H1 (cell line): ENCODE data around the gene TPSG1. TPM values are rescaled to one million over a fixed set of nuclear protein-coding genes. Genes with fewer than 3 reads are reported as not detected.
A peak's percentile ranks its signal among the peaks of the same experiment; 100 is the strongest.

Source experiments
- CTCF ChIA-PET: fragments of 300-600 bp; sonication (Branson Sonifier 250); formaldehyde crosslinking; loops from one replicate; lab custom pipeline; 2021; ENCODE audit not compliant: partially characterized antibody; lab: Charles Lee
- POLR2A ChIA-PET: fragments of 300-600 bp; sonication (Branson Sonifier 250); formaldehyde crosslinking; loops from one replicate; lab custom pipeline; 2021; ENCODE audit warnings: inconsistent platforms; ENCODE audit not compliant: partially characterized antibody; lab: Charles Lee
- DNase-seq, 2 experiments: peaks; one replicate each; pipeline versions ENCODE4 v3.0.0 to v3.0.0-alpha.2; 2010 to 2022; ENCODE audit warnings: low spot score in 2 of 2, low read depth in 1 of 2, mixed read lengths in 1 of 2
- FAIRE-seq: peaks from 2 replicates; lab custom pipeline; 2011; peaks lifted over from hg19 to GRCh38; lab: Jason Lieb, UNC
- H2AFZ ChIP-seq: 2 replicates; pipeline ENCODE4 v1.8.1; 2012; ENCODE audit warnings: low read length, inconsistent platforms
- H2AK5ac ChIP-seq: 2 replicates; pipeline ENCODE4 v1.6.1; 2013; ENCODE audit warnings: low read depth, low read length
- H2BK120ac ChIP-seq: replicated peaks from 2 replicates; pipeline ENCODE3; 2013; ENCODE audit warnings: low read depth, low read length, inconsistent platforms
- H2BK12ac ChIP-seq: 2 replicates; pipeline ENCODE4 v1.6.1; 2013; ENCODE audit warnings: low read depth, low read length
- H2BK15ac ChIP-seq: 2 replicates; pipeline ENCODE4 v1.6.1; 2013; ENCODE audit warnings: low read length
- H2BK20ac ChIP-seq: 2 replicates; pipeline ENCODE4 v1.6.1; 2013; ENCODE audit warnings: low read length
- H2BK5ac ChIP-seq: 2 replicates; pipeline ENCODE4 v1.6.1; 2013; ENCODE audit warnings: low read depth, low read length
- H3K14ac ChIP-seq: 2 replicates; pipeline ENCODE4 v1.6.1; 2013; ENCODE audit warnings: inconsistent platforms; ENCODE audit not compliant: insufficient read length
- H3K18ac ChIP-seq: 2 replicates; pipeline ENCODE4 v1.6.1; 2013; ENCODE audit warnings: low read length; ENCODE audit errors: extremely low read depth
- H3K23ac ChIP-seq: 2 replicates; pipeline ENCODE4 v1.6.1; 2013; ENCODE audit warnings: inconsistent platforms; ENCODE audit not compliant: insufficient read length
- H3K23me2 ChIP-seq: 2 replicates; pipeline ENCODE4 v1.6.1; 2013; ENCODE audit warnings: low read depth, low read length
- H3K27ac ChIP-seq: 2 replicates; pipeline ENCODE4 v1.6.1; 2011; ENCODE audit warnings: low read depth, low read length, inconsistent platforms
- H3K27me3 ChIP-seq, 4 experiments: replicated peaks in 1 of 4; 1 replicate in 1 of 4; 2 replicates in 3 of 4; pipeline versions ENCODE4 v1.6.1 to v1.8.1; 2011 to 2013; ENCODE audit warnings: low read length in 3 of 4, mild to moderate bottlenecking in 3 of 4, inconsistent platforms in 2 of 4, mixed read lengths in 2 of 4, moderate library complexity in 1 of 4; ENCODE audit not compliant: control insufficient read depth in 3 of 4, insufficient read depth in 3 of 4; ENCODE audit errors: extremely low read depth in 1 of 4
- H3K36me3 ChIP-seq, 4 experiments: 2 replicates each; pipeline versions ENCODE4 v1.6.1 to v1.8.1; 2011 to 2013; ENCODE audit warnings: mild to moderate bottlenecking in 4 of 4, low read length in 3 of 4, moderate library complexity in 2 of 4, control low read depth in 1 of 4, inconsistent platforms in 1 of 4; ENCODE audit not compliant: insufficient read depth in 4 of 4, control insufficient read depth in 2 of 4
- H3K4ac ChIP-seq: replicated peaks from 2 replicates; pipeline ENCODE3; 2013; ENCODE audit warnings: low read length, low read depth, mixed read lengths, inconsistent platforms; ENCODE audit not compliant: insufficient read length
- H3K4me1 ChIP-seq, 4 experiments: replicated peaks in 1 of 4; 1 replicate in 1 of 4; 2 replicates in 3 of 4; pipeline versions ENCODE4 v1.6.1 to v1.8.1; 2011 to 2013; ENCODE audit warnings: low read length in 3 of 4, inconsistent platforms in 2 of 4, mixed read lengths in 1 of 4; ENCODE audit not compliant: insufficient read depth in 4 of 4, control insufficient read depth in 3 of 4
- H3K4me2 ChIP-seq, 2 experiments: 2 replicates each; pipeline versions ENCODE4 v1.6.1 to v1.8.1; 2011 to 2013; ENCODE audit warnings: low read depth in 2 of 2, low read length in 2 of 2, control low read depth in 1 of 2, inconsistent platforms in 1 of 2, mild to moderate bottlenecking in 1 of 2; ENCODE audit not compliant: insufficient read depth in 1 of 2
- H3K4me3 ChIP-seq, 4 experiments: fragments of 200-600, 300-600 bp in 1 of 4; sonication (generic), shearing (Covaris generic), sonication (Bioruptor Twin) in 1 of 4; 2 replicates each; pipeline versions ENCODE4 v1.5.1 to v1.8.1; 2011 to 2016; ENCODE audit warnings: low read length in 4 of 4, low read depth in 3 of 4, control low read depth in 2 of 4, inconsistent platforms in 2 of 4, mild to moderate bottlenecking in 2 of 4, mixed read lengths in 1 of 4, moderate library complexity in 1 of 4; ENCODE audit not compliant: insufficient read depth in 2 of 4; ENCODE audit errors: extremely low read depth in 1 of 4
- H3K56ac ChIP-seq: replicated peaks from 2 replicates; pipeline ENCODE3; 2013; ENCODE audit warnings: low read depth, mild to moderate bottlenecking, mixed read lengths, low read length, inconsistent platforms; ENCODE audit not compliant: insufficient read length
- H3K79me1 ChIP-seq: 2 replicates; pipeline ENCODE4 v1.6.1; 2013; ENCODE audit warnings: low read depth, low read length, control low read depth
- H3K79me2 ChIP-seq, 2 experiments: 2 replicates each; pipeline versions ENCODE4 v1.6.1 to v1.8.1; 2012 to 2013; ENCODE audit warnings: low read length in 2 of 2, mild to moderate bottlenecking in 2 of 2, inconsistent platforms in 1 of 2; ENCODE audit not compliant: insufficient read depth in 2 of 2, control insufficient read depth in 1 of 2
- H3K9ac ChIP-seq, 4 experiments: replicated peaks in 1 of 4; 1 replicate in 1 of 4; 2 replicates in 3 of 4; pipeline versions ENCODE4 v1.6.1 to v1.8.1; 2011 to 2013; ENCODE audit warnings: low read depth in 3 of 4, low read length in 3 of 4, control low read depth in 2 of 4, mild to moderate bottlenecking in 2 of 4, moderate library complexity in 2 of 4, inconsistent platforms in 1 of 4; ENCODE audit errors: extremely low read depth in 1 of 4
- H3K9me3 ChIP-seq, 2 experiments: 2 replicates each; pipeline versions ENCODE4 v1.6.1 to v1.8.1; 2012 to 2013; ENCODE audit warnings: mild to moderate bottlenecking in 2 of 2, moderate library complexity in 2 of 2, control low read depth in 1 of 2, inconsistent platforms in 1 of 2, low read depth in 1 of 2, low read length in 1 of 2, mixed read lengths in 1 of 2; ENCODE audit not compliant: insufficient read depth in 2 of 2
- H4K20me1 ChIP-seq, 2 experiments: replicated peaks in 1 of 2; 2 replicates each; pipeline versions ENCODE3 to v1.8.1; 2011 to 2013; ENCODE audit warnings: inconsistent platforms in 2 of 2, low read length in 2 of 2, mild to moderate bottlenecking in 1 of 2; ENCODE audit not compliant: insufficient read depth in 2 of 2, control insufficient read depth in 1 of 2
- H4K5ac ChIP-seq: 2 replicates; pipeline ENCODE4 v1.6.1; 2013; ENCODE audit warnings: low read length, low read depth, mixed read lengths, inconsistent platforms; ENCODE audit not compliant: insufficient read length
- H4K8ac ChIP-seq: 2 replicates; pipeline ENCODE4 v1.8.0; 2013; ENCODE audit warnings: mild to moderate bottlenecking, moderate library complexity, low read length, inconsistent platforms; ENCODE audit not compliant: insufficient read depth; ENCODE audit errors: extremely low read depth
- H4K91ac ChIP-seq: replicated peaks from 2 replicates; pipeline ENCODE3; 2013; ENCODE audit warnings: low read length, mixed read lengths, inconsistent platforms; ENCODE audit not compliant: insufficient read length
- KDM5A ChIP-seq: fragments of 200-600 bp; IDR thresholded peaks from 2 replicates; pipeline ENCODE4 v1.7.1; 2012; ENCODE audit warnings: mild to moderate bottlenecking, low read length, inconsistent platforms, mixed read lengths
- POLR2AphosphoS5 ChIP-seq: IDR thresholded peaks from 2 replicates; pipeline ENCODE4 v1.6.1; 2011; ENCODE audit warnings: low read depth, low read length
- RFX5 ChIP-seq: IDR thresholded peaks from 2 replicates; pipeline ENCODE4 v1.6.1; 2011; ENCODE audit warnings: low read depth, low read length, improper control_type of control experiment, borderline replicate concordance
- WGBS, 2 experiments: shearing (Covaris generic) in 1 of 2; methylation state at CpG; one replicate each; pipeline versions ENCODE4 v1.1.6 to v1.1.7; 2013 to 2015; ENCODE audit warnings: low lambda C conversion rate in 2 of 2, mixed read lengths in 2 of 2, inconsistent platforms in 1 of 2, low coverage in 1 of 2, missing lambda C conversion rate in 1 of 2; ENCODE audit not compliant: insufficient replicate concordance in 2 of 2, insufficient coverage in 1 of 2, insufficient read length in 1 of 2; ENCODE audit errors: extremely low coverage in 1 of 2, missing lambda C conversion rate in 1 of 2; 5-methylcytosine and 5-hydroxymethylcytosine counted together
- polyA plus RNA-seq, 7 experiments: library from polyadenylated mRNA; depleted of rRNA in 3 of 7; stranded (reverse) in 5 of 7; unstranded in 2 of 7; fragments of >200 nt in 5 of 7; fragments of 200-250 nt in 2 of 7; gene quantifications; 1 replicate in 5 of 7; 2 replicates in 1 of 7; 4 replicates in 1 of 7; pipeline versions ENCODE4 v1.2.1 to v1.2.3, GENCODE V29; 2011 to 2013; ENCODE audit warnings: missing spikeins in 2 of 7, mixed read lengths in 2 of 7
- total RNA-seq: library from RNA; stranded (reverse); fragmentation: NEBNext Ultra II Directional; extraction: Animal tissue kit (Norgen Biotek cat#: 25700); gene quantifications from 2 replicates; pipeline ENCODE4 v1.2.1, GENCODE V29; 2021

The TPSG1 gene
- total and polyA plus RNA-seq, 2 of the 8 experiments (the other 6 are each of a cell fraction or from before 2014, with no cell fraction given), result not detected

DNA sequence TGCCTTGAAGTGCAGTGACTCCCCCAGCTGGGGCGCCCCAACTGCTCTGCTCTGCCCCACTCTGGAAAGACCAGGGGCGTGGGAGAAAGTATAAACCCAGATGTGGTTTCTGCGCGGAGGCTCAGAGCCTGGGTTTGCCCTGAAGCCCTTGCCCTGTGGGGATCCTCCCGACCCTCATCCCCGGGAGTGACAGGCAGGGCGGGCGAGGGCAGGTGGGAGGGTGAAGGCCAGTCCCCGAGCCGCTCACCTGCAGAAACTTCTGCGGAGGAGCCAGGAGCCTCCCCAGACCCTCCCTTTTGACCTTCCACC is 34.6 kb upstream of the TPSG1 start:
- Histone ChIP-seq H3K56ac (no peak overlapping the region), H2BK15ac (no peak overlapping the region), H2BK12ac (no peak overlapping the region), H3K23me2 (peaks cover under 1% of the 10 kb centered on the region; the same call in 1 of the 2 replicates), H3K14ac (no peak overlapping the region), H3K23ac (no peak overlapping the region), H2AFZ (no peak overlapping the region), H3K9ac (no peak overlapping the region), H4K5ac (no peak overlapping the region), H3K4me2 (peak overlapping the region in 1 of 2 experiments; percentile 72; a peak in 2 of 4 replicates), H3K27me3 (peaks cover 0 to 28% (median 14%) of the 10 kb centered on the region in 4 experiments; a peak in 5 of 7 replicates), H3K9me3 (peaks cover 0 to under 1% of the 10 kb centered on the region in 2 experiments; a peak in 1 of 4 replicates), H3K4me1 (peaks cover 0 to 11% (median 8%) of the 10 kb centered on the region in 4 experiments; a peak in 6 of 7 replicates), H3K27ac (no peak overlapping the region), H4K8ac (no peak overlapping the region; the same call in none of the 2 replicates), H2BK120ac (no peak overlapping the region), H2BK20ac (no peak overlapping the region), H3K18ac (no peak overlapping the region), H3K36me3 (no peaks in the 10 kb centered on the region; a peak in 1 of 8 replicates), H2BK5ac (no peak overlapping the region), H3K79me1 (no peaks in the 10 kb centered on the region), H3K4ac (no peak overlapping the region), H4K20me1 (peaks cover 0 to 4% of the 10 kb centered on the region in 2 experiments), H3K4me3 (no peak overlapping the region), H4K91ac (no peak overlapping the region), H3K79me2 (no peaks in the 10 kb centered on the region), H2AK5ac (no peak overlapping the region)
- DNase-seq (no peak), FAIRE-seq (no peak)
- WGBS, 2 experiments, result 77% methylated on average over 9 of the region's 11 CpGs; no CpG with 5 or more reads in 1 of the 2 experiments
- POLR2A ChIA-PET, result interaction anchor here (0.8 kb wide), 1 partner anchor 72 kb away, joined by 3 read pairs; no protein-coding TSS in a partner anchor
- TF ChIP-seq KDM5A, result no peak
- TF ChIP-seq POLR2AphosphoS5, result no peak
- no peak for TF ChIP-seq RFX5
- CTCF ChIA-PET, result interaction anchor here (1.0 kb wide), 2 partner anchors 24 to 79 kb away, joined by 3 read pairs; no protein-coding TSS in a partner anchor
